ENCODE results near the gene IFITM1. TPM values are rescaled to one million over a fixed set of nuclear protein-coding genes. Genes with fewer than 3 reads are reported as not detected.
"Not testable (repeated sequence)": the region's sequence is repeated elsewhere in the genome, so short reads cannot be mapped to it uniquely, and the experiment has no call there.

IFITM1 gene

DNA sequence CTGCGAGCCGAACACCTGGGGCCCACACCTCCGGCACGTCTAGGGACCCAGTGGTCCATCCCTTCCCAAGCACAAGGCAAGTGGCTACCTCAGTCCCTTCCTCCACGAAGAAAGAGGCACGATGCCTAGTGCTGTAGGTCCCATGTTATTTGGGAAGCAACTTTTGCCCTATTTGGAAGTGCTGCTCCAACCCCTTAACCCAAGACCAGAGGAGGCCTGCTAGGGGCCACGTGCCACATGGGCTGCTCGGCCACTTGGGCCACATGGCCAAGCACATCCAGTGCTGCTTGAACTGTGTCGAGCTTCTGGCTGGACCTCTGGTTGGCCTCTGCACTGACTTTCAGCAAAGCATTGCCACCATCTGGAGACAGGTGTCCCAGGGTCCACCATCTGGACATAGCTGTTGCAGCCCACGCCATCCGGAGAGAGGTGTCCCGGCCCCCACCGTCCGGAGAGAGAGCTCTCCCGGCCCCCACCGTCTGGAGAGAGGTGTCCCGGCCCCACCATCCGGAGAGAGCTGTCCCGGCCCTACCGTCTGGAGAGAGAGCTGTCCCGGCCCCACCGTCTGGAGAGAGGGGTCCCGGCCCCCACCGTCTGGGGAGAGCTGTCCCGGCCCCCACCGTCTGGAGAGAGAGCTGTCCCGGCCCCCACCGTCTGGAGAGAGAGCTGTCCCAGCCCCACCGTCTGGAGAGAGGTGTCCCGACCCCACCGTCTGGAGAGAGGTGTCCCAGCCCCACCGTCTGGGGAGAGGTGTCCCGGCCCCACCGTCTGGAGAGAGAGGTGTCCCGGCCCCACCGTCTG is 49.0 kb downstream of the IFITM1 start:
- no peak for DNase-seq

DNA sequence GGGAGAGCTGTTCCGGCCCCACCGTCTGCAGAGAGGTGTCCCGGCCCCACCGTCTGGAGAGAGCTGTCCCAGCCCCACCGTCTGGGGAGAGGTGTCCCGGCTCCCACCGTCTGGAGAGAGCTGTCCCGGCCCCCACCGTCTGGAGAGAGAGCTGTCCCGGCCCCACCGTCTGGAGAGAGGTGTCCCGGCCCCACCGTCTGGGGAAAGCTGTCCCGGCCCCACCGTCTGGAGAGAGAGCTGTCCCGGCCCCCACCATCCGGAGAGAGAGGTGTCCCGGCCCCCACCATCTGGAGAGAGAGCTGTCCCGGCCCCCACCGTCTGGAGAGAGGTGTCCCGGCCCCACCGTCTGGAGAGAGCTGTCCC is 49.6 kb downstream of the IFITM1 start:
- WGBS (ENCODE audit: extremely low coverage, insufficient coverage, low lambda C conversion rate), result no CpG with 5 or more reads among the region's 22 CpGs
- not testable (repeated sequence) for H3K79me2 ChIP-seq (ENCODE audit: control insufficient read depth, insufficient read depth, low read length); H3K18ac ChIP-seq (ENCODE audit: low read length); H2BK15ac ChIP-seq (replicated peaks; ENCODE audit: low read depth); H3K4me3 ChIP-seq (ENCODE audit: low read length); H2BK120ac ChIP-seq (ENCODE audit: low read depth, low read length); H4K5ac ChIP-seq (ENCODE audit: low read length); H4K8ac ChIP-seq (ENCODE audit: low read depth, low read length); H3K79me1 ChIP-seq (ENCODE audit: low read length); DNase-seq; H3K4me1 ChIP-seq (ENCODE audit: control insufficient read depth, low read depth, low read length); H3K56ac ChIP-seq (ENCODE audit: low read length); H2AK5ac ChIP-seq (ENCODE audit: low read length); H3K23ac ChIP-seq (ENCODE audit: low read length); H3K4ac ChIP-seq (ENCODE audit: low read depth, low read length); H3K27me3 ChIP-seq (ENCODE audit: insufficient read depth, low read length, poor library complexity); H3K9ac ChIP-seq (ENCODE audit: low read length); H3K36me3 ChIP-seq (ENCODE audit: control insufficient read depth, insufficient read depth, low read length); H2BK5ac ChIP-seq (ENCODE audit: low read length); H3K27ac ChIP-seq (ENCODE audit: low read depth, low read length); H3K4me2 ChIP-seq (ENCODE audit: low read length)

More for the DNA sequence above, 49.0 kb downstream of the IFITM1 start:
- no CpG with 5 or more reads among the region's 36 CpGs for WGBS (ENCODE audit: extremely low coverage, insufficient coverage, low lambda C conversion rate)
- no peak overlapping the region for H3K4me3 ChIP-seq (ENCODE audit: low read length)
- no peak overlapping the region for H2AK5ac ChIP-seq (ENCODE audit: low read length)
- H3K36me3 ChIP-seq (ENCODE audit: control insufficient read depth, insufficient read depth, low read length), result no peaks in the 10 kb centered on the region
- no peak overlapping the region for H3K9ac ChIP-seq (ENCODE audit: low read length)
- no peak overlapping the region for H3K56ac ChIP-seq (ENCODE audit: low read length)
- no peak overlapping the region for H3K4ac ChIP-seq (ENCODE audit: low read depth, low read length)
- H4K5ac ChIP-seq (ENCODE audit: low read length), result no peak overlapping the region
- H3K4me1 ChIP-seq (ENCODE audit: control insufficient read depth, low read depth, low read length), result no peaks in the 10 kb centered on the region
- H2BK15ac ChIP-seq (replicated peaks; ENCODE audit: low read depth), result no peak overlapping the region
- H3K4me2 ChIP-seq (ENCODE audit: low read length), result no peak overlapping the region
- no peak overlapping the region for H4K8ac ChIP-seq (ENCODE audit: low read depth, low read length)
- no peak overlapping the region for H3K23ac ChIP-seq (ENCODE audit: low read length)
- H3K27me3 ChIP-seq (ENCODE audit: insufficient read depth, low read length, poor library complexity), result no peaks in the 10 kb centered on the region
- no peak overlapping the region for H3K27ac ChIP-seq (ENCODE audit: low read depth, low read length)
- H3K79me1 ChIP-seq (ENCODE audit: low read length), result no peaks in the 10 kb centered on the region
- no peaks in the 10 kb centered on the region for H3K79me2 ChIP-seq (ENCODE audit: control insufficient read depth, insufficient read depth, low read length)
- no peak overlapping the region for H2BK120ac ChIP-seq (ENCODE audit: low read depth, low read length)
- H2BK5ac ChIP-seq (ENCODE audit: low read length), result no peak overlapping the region
- H3K18ac ChIP-seq (ENCODE audit: low read length), result no peak overlapping the region

DNA sequence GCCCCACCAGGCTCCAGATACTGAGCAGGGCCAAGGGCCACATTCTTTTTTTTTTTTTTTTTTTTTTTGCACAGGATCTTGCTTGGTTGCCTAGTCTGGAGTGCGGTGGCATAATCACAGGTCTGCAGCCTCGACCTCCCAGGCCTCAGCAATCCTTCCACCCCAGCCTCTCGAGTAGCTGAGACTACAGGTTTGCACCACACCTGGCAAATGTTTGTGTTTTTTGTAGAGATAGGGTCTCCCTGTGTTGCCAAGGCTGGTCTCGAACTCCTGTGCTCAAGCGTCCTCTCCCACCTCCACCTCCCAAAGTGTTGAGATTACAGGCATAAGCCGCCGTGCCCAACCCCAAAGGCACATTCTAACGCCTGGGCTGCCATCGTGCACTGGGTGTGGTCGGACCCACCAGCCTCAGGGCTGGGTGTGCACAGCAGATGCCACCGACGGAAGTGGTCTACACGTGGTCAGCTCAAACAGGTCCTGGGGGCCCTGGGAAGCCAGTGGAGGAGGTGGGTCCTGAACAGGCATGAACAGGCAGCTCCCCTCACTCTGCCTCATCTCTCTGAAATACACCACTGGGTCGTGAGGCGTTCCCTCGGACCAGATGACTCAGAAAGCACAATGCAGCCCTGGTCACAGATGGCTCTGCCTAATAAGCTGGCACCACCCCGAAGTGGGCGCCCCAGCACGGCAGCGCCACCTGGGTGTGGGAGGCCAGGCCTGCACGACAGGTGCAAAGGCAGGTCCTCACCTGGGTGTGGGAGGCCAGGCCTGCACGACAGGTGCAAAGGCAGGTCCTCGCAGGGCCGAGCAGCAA is 50.3 kb downstream of the IFITM1 start:
- DNase-seq, result peak; percentile 69
- H3K4me3 ChIP-seq (ENCODE audit: low read length), result no peak overlapping the region
- no peaks in the 10 kb centered on the region for H3K79me2 ChIP-seq (ENCODE audit: control insufficient read depth, insufficient read depth, low read length)
- H3K9ac ChIP-seq (ENCODE audit: low read length), result no peak overlapping the region
- no peak overlapping the region for H3K4ac ChIP-seq (ENCODE audit: low read depth, low read length)
- no peaks in the 10 kb centered on the region for H3K36me3 ChIP-seq (ENCODE audit: control insufficient read depth, insufficient read depth, low read length)
- H2AK5ac ChIP-seq (ENCODE audit: low read length), result no peak overlapping the region
- H3K4me1 ChIP-seq (ENCODE audit: control insufficient read depth, low read depth, low read length), result peaks cover 5% of the 10 kb centered on the region
- H2BK15ac ChIP-seq (replicated peaks; ENCODE audit: low read depth), result no peak overlapping the region
- no peak overlapping the region for H2BK5ac ChIP-seq (ENCODE audit: low read length)
- no peak overlapping the region for H3K27ac ChIP-seq (ENCODE audit: low read depth, low read length)
- H4K5ac ChIP-seq (ENCODE audit: low read length), result no peak overlapping the region
- H3K4me2 ChIP-seq (ENCODE audit: low read length), result no peak overlapping the region
- no peak overlapping the region for H3K18ac ChIP-seq (ENCODE audit: low read length)
- H3K23ac ChIP-seq (ENCODE audit: low read length), result no peak overlapping the region
- H4K8ac ChIP-seq (ENCODE audit: low read depth, low read length), result no peak overlapping the region
- no peak overlapping the region for H3K56ac ChIP-seq (ENCODE audit: low read length)
- H3K79me1 ChIP-seq (ENCODE audit: low read length), result no peaks in the 10 kb centered on the region
- no peak overlapping the region for H2BK120ac ChIP-seq (ENCODE audit: low read depth, low read length)
- WGBS (ENCODE audit: extremely low coverage, insufficient coverage, low lambda C conversion rate), result no CpG with 5 or more reads among the region's 24 CpGs
- H3K27me3 ChIP-seq (ENCODE audit: insufficient read depth, low read length, poor library complexity), result no peaks in the 10 kb centered on the region

Small RNAs within 50 kb of the gene (small RNA-seq; reads per million reads assigned to genes)
- gene AC136475.6 (ENCODE audit: insufficient read depth), result not detected
